GM10248 (cell line): ENCODE data around the gene MAD2L2.

Experiments
- CTCF ChIA-PET: fragments of 300-600 bp; sonication (Branson Sonifier 250); formaldehyde crosslinking; extraction: SDS; loops from one replicate; lab custom pipeline; 2021; ENCODE audit warnings: antibody characterized with exemption; lab: Yijun Ruan, JAX
- POLR2A ChIA-PET: fragments of 350-650 bp; sonication (Branson Sonifier 250); formaldehyde crosslinking; extraction: SDS; loops from one replicate; lab custom pipeline; 2020; ENCODE audit warnings: antibody characterized with exemption; lab: Yijun Ruan, JAX
- DNase-seq: peaks from one replicate; pipeline ENCODE4 v3.0.0; 2012; ENCODE audit errors: extremely low spot score
- TF ChIP-seq, protein P1 (sequence below): IDR thresholded peaks from 2 replicates; pipeline ENCODE4 v1.5.1; 2012; ENCODE audit warnings: mild to moderate bottlenecking, low read depth; ENCODE audit errors: extremely low read depth, missing control alignments, control extremely low read depth

MAD2L2 gene

DNA sequence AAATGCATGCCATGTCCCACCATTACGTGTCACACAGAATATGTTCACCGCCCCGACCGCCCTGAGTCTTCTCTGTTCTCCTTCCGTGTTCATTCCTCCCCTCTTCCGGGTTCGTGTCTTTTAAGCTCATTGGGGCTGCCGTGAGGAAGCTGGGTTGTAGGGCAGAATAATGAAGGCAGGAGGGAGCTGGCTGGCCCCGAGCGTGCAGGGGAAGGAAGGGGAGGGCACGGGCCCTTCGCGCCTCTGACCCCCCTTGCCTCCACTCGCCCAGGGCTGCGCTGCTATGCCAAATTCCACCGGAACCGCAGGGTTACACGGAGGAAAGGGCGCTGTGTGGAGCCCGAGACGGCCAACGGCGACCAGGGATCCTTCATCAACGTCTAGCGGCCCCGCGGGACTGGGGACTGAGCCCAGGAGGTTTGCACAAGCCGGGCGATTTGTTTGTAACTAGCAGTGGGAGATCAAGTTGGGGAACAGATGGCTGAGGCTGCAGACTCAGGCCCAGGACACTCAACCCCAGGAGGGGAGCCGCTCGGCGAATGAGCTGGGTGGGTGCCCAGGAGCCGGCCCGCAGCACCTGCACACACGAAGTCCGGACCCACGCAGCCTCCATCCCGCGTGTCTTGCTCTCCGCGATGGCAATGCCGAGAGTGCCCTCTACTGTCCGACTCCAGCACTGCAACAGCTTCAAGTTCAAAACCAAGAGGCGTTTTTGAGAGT lies 38.5 kb upstream of the MAD2L2 start:
- DNase-seq = peak; percentile 80
- POLR2A ChIA-PET = no interaction called here
- CTCF ChIA-PET = interaction anchor here (0.8 to 5.2 kb wide), 26 partner anchors 9 to 751 kb away, joined by 3 to 84 read pairs (median 6); partner anchors contain the start of genes AGTRAP, FBXO44, FBXO6 and MAD2L2
- TF ChIP-seq, protein P1, sequence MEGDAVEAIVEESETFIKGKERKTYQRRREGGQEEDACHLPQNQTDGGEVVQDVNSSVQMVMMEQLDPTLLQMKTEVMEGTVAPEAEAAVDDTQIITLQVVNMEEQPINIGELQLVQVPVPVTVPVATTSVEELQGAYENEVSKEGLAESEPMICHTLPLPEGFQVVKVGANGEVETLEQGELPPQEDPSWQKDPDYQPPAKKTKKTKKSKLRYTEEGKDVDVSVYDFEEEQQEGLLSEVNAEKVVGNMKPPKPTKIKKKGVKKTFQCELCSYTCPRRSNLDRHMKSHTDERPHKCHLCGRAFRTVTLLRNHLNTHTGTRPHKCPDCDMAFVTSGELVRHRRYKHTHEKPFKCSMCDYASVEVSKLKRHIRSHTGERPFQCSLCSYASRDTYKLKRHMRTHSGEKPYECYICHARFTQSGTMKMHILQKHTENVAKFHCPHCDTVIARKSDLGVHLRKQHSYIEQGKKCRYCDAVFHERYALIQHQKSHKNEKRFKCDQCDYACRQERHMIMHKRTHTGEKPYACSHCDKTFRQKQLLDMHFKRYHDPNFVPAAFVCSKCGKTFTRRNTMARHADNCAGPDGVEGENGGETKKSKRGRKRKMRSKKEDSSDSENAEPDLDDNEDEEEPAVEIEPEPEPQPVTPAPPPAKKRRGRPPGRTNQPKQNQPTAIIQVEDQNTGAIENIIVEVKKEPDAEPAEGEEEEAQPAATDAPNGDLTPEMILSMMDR = peak; percentile 97

DNA sequence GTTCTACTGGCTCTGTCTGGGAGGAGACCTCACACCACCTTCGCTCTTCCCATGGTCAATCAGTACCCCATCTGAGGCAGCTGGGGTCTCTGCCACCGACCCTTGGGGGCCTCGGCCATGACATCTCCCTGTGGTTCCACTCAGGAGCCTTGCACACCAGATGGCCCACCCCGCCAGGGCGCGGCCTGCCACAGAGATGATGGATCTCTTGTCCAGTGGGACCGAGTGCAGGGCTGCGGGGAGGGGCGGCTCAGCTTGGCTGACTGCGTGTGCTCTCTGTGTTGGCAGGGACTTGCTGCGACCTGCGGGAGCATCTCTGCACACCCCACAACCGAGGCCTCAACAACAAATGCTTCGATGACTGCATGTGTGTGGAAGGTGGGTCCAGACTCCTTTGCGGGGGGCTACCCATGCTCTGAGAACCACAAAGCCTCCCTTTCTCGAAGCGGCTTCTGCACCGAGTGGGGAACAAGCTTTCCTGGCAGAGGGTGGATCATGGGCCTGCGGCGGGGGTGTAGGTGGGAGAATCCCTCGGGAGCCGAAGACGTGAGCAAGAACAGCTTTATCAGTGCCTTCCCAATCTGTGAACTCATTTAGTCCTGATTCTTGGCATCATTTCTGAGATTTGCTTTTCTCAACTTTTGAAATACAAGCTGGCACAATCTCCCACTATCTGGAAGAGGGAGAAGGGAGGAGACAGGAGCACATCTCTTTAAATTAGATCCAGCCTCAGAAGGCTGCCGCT lies 34.1 kb upstream of the MAD2L2 start:
- POLR2A ChIA-PET = no interaction called here
- no peak for DNase-seq
- TF ChIP-seq, protein P1 = no peak
- CTCF ChIA-PET = interaction anchor here (0.7 to 1.7 kb wide), 11 partner anchors 9 to 677 kb away, joined by 3 to 6 read pairs (median 3); no protein-coding TSS in a partner anchor

DNA sequence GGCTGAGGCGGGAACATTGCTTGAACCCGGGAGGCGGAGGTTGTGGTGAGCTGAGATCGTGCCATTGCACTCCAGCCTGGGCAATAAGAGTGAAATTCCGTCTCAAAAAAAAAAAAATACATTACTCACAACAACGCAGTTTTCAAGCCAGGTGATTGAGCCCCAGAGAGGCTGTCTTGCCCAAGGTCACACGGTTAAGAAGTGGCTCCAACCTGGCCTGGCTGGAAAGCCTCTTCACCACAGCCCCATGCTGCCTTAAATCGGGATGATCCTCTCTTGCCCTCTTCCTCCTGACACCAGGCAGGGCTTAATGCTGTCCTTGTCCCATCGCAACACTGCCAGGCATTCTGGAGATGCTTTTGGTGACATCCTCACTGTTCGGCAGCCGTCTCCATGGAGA lies 32.1 kb upstream of the MAD2L2 start:
- no peak for DNase-seq
- POLR2A ChIA-PET = no interaction called here
- CTCF ChIA-PET = no interaction called here
- TF ChIP-seq, protein P1 = no peak

DNA sequence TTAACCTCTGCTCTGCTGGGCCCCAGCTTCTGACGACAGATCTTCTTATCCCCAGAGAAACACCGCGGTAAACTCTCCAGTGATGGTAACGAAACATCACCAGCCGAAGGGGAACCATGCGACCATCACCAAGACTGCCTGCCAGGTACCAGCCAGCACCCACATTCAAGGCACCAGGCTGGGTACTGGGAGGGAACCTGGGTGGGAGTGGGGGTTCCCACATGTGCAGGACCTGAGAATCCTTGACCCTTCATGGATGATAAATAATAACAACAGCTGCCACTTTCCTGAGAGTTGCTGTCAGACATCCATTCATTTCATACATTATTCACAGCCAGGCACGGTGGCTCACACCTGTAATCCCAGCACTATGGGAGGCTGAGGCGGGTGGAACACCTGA lies 31.3 kb upstream of the MAD2L2 start:
- CTCF ChIA-PET = interaction anchor here (1.1 kb wide), 1 partner anchor 67 kb away, joined by 3 read pairs; no protein-coding TSS in a partner anchor
- POLR2A ChIA-PET = no interaction called here
- TF ChIP-seq, protein P1 = no peak
- no peak for DNase-seq

DNA sequence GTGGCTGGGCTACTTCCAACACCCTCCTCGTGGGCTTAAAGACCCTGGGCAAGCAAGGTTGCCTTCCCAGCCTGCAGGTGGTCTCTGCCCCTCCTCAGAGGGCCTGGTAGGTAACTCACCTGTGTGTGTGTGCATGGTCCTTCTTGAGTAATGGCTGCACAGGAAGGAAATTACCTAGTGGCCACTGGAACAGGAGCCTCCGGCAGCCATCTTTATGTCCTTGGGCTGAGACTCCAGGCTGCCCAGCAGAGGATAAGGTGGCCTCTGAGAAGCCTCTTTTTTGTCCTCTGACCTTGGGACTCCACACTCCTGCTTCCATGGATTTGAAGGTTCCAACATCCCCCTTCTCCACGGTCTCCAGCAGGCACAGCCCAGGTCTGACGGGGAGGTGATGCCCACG lies 30.5 kb upstream of the MAD2L2 start:
- ChIA-PET CTCF (interaction anchor here (1.0 to 2.8 kb wide), 8 partner anchors 8 to 67 kb away, joined by 3 to 17 read pairs (median 3); partner anchors contain the start of genes FBXO2, FBXO44 and FBXO6), POLR2A (no interaction called here)
- TF ChIP-seq, protein P1 = no peak
- no peak for DNase-seq

DNA sequence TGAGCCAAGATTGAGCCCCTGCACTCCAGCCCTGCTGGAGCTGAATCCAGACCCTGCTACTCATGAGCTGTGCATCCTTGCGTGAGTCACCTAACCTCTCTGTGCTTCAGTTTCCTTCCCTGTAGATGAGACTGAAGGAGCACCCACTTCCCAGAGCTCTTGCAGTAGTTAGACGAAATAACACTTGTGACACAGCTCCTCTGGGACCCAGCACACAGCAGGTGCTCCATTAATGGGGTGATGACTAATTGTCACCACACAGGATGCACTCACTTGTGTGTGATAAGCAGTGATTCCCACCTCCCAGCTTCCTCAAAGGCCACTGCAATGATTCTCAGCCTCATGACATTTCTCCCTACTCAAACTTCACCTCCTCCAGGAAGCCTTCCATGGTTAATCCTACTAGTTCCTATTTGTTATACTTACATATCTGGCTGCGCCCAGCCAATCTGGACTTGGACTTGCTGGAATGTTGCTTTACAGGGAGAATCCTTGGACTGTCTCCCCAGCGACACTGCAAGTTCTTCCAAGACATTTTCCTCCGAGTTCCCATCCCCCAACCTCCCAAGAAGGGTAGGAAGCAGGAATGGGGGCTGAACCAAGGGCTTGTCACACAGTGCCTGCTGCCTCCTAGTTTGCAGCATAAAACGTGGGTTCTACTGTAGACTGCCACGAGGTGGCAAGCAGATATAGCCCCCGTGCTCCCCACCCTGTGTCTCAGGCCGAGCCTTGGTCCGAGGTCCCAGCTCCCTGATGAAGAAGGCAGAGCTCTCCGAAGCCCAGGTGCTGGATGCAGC lies 27.8 kb upstream of the MAD2L2 start:
- CTCF ChIA-PET = interaction anchor here (1.2 to 2.8 kb wide), 8 partner anchors 11 to 671 kb away, joined by 3 to 17 read pairs (median 6); no protein-coding TSS in a partner anchor
- TF ChIP-seq, protein P1 = no peak
- DNase-seq = no peak
- POLR2A ChIA-PET = no interaction called here
